Choroid plexus epithelial cell (primary cell): Measurements from ENCODE around the gene DCUN1D3.

ENCODE experiments used
- DNase-seq: peaks from one replicate; pipeline ENCODE4 v3.0.0-alpha.2; 2010; ENCODE audit warnings: low read depth
- H3K4me3 ChIP-seq: 2 replicates; pipeline ENCODE4 v1.5.1; 2011; ENCODE audit warnings: low read depth, mild to moderate bottlenecking, control low read depth, low read length, moderate library complexity
- TF ChIP-seq, protein P1 (sequence below): conservative IDR thresholded peaks from 2 replicates; pipeline ENCODE4 v1.5.1; 2011; ENCODE audit warnings: low read depth, mild to moderate bottlenecking, control low read depth, inconsistent platforms, low read length, moderate library complexity

The DCUN1D3 gene

DNA sequence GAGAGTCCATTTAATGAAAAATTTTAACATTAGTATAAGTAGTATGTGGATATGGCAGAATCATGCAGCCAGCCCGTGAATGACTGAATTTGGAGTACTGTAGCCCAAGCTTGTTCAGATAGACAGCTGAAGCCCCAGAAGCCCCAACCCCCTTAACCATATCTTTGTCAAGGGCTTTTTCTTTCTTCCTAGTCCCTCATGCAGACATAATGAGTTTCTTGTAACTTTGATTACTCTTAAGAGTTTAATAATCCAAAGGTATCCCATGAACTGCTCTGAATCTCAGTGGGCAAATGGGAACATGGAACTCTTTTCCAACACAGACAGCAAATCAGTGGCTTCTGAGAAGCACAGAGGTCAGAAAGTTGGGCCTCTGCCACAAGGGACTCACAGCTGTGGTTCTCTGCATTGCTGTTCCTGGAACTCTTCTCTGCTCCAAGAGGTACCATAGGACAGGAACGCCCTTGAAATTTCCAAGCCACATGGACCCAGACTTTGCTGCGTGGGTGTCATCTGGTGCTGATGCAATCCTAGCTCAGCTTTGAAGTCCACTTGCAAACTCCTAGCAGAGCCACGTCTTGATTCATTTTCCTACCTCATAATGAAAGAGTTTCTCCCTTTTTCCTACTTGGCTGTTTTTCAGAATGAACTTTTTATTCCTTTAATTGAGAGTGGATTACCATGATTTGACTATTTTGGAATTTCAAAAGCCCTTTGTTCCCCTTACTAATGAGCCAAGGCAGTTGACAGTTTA, 18.5 kb upstream of the DCUN1D3 start:
- TF ChIP-seq, protein P1, sequence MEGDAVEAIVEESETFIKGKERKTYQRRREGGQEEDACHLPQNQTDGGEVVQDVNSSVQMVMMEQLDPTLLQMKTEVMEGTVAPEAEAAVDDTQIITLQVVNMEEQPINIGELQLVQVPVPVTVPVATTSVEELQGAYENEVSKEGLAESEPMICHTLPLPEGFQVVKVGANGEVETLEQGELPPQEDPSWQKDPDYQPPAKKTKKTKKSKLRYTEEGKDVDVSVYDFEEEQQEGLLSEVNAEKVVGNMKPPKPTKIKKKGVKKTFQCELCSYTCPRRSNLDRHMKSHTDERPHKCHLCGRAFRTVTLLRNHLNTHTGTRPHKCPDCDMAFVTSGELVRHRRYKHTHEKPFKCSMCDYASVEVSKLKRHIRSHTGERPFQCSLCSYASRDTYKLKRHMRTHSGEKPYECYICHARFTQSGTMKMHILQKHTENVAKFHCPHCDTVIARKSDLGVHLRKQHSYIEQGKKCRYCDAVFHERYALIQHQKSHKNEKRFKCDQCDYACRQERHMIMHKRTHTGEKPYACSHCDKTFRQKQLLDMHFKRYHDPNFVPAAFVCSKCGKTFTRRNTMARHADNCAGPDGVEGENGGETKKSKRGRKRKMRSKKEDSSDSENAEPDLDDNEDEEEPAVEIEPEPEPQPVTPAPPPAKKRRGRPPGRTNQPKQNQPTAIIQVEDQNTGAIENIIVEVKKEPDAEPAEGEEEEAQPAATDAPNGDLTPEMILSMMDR: no peak
- H3K4me3 ChIP-seq: no peak overlapping the region
- DNase-seq: peak; percentile 73

DNA sequence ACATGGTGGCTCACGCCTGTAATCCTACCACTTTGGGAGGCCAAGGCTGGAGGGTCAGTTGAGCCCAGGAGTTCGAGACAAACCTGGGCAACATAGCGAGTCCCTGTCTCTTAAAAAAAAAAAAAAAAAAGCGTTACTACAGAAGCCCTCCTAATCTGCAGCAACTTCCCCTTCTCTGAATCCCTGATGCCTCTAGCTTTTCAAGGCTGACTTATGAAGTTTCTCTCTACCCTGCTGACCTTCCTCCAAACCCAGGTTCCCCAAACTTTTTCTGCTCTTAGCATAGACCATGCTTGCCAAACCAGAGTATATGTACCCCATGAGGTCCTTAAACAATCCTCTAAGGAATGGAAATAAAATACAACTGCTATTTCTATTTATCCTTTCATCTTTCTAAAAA, 16.8 kb upstream of the DCUN1D3 start:
- no peak overlapping the region for H3K4me3 ChIP-seq
- TF ChIP-seq, protein P1: no peak
- DNase-seq: no peak

DNA sequence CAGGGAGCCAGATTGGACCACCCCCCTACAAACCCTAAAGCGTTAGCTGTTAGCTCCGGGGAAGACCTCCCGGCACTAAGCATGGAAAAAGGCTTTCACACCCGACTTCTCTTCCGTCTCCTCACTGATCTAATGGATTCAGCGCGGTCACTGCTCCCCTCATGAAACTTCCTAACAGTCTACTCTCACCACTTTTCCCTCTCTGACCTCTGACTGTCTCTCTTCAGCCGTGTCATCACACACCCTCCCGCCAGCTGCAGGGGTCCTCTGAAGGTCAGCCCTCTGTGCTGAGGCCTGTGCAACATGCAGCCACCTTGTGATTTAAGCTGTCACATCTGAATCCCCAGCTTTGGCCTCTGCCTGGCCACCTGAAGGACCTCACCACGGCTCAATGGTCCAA, 16.1 kb upstream of the DCUN1D3 start:
- TF ChIP-seq, protein P1: no peak
- DNase-seq: no peak
- no peak overlapping the region for H3K4me3 ChIP-seq

DNA sequence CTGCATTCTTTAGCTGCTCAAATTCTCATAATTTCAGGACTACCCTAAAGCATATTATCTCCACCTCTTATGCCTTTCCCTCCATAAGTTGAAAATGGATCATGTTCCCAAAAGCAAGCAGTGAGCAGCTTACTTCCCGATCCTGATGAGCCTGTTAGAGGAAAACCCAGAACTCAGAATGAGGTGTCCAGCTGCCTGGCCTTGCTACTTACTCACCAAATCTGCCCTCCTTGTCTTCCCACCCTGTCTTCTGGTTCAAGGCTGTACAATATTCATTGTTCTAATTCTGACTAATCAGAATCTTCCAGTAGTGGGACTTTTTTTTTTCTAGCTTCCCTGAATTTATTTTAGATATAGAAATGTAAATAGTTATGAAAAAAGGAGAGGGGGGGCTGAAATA, 11.2 kb upstream of the DCUN1D3 start:
- no peak for DNase-seq
- TF ChIP-seq, protein P1: no peak
- no peak overlapping the region for H3K4me3 ChIP-seq

DNA sequence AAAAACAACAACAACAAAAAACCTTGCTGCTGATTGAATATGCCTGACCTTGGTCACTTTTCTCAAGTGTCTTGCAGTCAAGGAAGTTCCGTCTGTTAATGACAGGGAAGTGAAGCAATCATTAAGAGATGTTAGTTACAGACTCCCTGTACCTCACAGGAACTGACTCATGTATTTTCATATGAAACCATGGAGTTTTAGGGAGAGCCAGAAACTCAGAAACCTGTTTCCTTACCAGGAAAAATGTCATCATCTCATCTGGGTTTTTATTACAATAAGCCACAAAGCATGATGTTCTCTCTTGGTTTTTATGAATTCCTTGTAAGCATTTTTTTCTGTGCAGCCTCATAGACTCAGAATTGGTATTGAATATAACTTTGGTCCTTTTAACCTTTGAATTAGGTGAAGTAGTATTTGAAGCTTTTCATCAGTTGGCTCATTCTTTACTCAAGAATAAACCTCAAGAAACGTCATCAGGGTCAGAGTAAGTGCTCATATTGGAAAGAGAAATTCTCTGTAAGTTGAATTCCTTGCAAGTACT, 10.7 kb upstream of the DCUN1D3 start:
- TF ChIP-seq, protein P1: no peak
- peak; percentile 89 for DNase-seq
- no peak overlapping the region for H3K4me3 ChIP-seq

DNA sequence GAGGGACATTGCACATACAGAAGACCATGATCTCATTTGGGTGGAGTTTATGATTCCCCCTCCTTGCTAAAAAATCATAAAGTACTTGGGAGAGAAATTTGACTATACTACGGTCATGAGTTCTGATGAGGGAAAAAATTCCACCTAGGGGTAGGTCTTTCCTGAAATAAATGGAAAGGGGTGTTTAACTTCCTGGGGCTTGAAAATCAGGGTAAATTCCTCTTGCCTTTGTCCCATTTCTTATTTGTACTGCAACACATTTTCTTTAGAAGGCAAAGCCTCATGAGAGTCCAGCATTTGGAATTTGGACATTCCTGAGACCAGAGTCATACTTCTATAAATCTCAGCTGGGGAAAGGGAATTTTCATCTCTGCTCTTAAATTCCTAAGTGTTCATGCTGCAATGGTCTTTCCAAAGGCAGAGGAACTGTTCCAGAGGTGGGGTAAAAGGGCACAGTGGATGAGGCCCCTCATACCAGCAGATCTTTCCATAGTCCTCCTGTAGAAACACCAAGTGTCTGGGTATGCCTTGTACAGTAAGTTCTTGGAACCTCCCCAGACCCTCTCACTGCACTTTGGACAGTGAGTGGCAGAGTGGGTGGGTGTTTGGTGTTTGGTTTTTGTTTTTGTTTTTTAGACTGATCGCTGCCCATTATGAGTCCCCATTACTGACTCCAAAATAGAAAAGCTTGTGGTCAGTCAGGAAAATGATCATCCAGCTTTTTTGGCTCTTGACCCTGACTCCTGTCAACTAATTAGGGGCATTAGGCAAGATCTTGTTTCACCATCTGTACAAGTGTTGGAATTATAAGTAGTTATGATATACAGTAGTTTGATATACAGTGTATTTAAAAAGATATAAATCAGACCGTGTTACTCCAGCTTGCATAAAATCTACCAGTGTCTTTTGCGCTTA, 6.4 kb upstream of the DCUN1D3 start:
- TF ChIP-seq, protein P1: no peak
- H3K4me3 ChIP-seq: no peak overlapping the region
- DNase-seq: peak; percentile 85
